HFFc6 (cell line): ENCODE measurements around the gene FBXW8. TPM values are rescaled to one million over a fixed set of nuclear protein-coding genes. Genes with fewer than 3 reads are reported as not detected.

Source experiments
- DNase-seq: peaks from one replicate; pipeline ENCODE4 v3.0.0-alpha.2; 2018
- H3K27ac Mint-ChIP-seq: 2 replicates; pipeline ENCODE4 v1.8.0; 2020; ENCODE audit warnings: mild to moderate bottlenecking, mixed read lengths
- H3K27me3 Mint-ChIP-seq: 2 replicates; pipeline ENCODE4 v1.8.0; 2021; ENCODE audit warnings: mild to moderate bottlenecking, moderate library complexity, mixed read lengths; ENCODE audit not compliant: insufficient read depth
- H3K36me3 Mint-ChIP-seq: 2 replicates; pipeline ENCODE4 v1.8.0; 2021; ENCODE audit warnings: low read depth, mixed read lengths
- H3K4me1 Mint-ChIP-seq: 2 replicates; pipeline ENCODE4 v1.8.0; 2020; ENCODE audit warnings: low read depth, mixed read lengths
- H3K4me3 Mint-ChIP-seq: 2 replicates; pipeline ENCODE4 v1.8.0; 2020; ENCODE audit warnings: mild to moderate bottlenecking, moderate library complexity, mixed read lengths
- H3K9me3 Mint-ChIP-seq: 2 replicates; pipeline ENCODE4 v1.8.0; 2020; ENCODE audit warnings: mild to moderate bottlenecking, mixed read lengths
- CTCF ChIP-seq: fragments of 200-600 bp; sonication (generic); IDR thresholded peaks from 2 replicates; pipeline ENCODE4 v1.5.0; 2021; ENCODE audit warnings: antibody characterized with exemption, mild to moderate bottlenecking
- total RNA-seq, 6 experiments: library from RNA; stranded (reverse); fragmentation: NEBNext Ultra II Directional; extraction: Animal tissue kit (Norgen Biotek cat#: 25700); gene quantifications; 2 replicates in 1 of 6; 3 replicates in 5 of 6; pipeline ENCODE4 v1.2.3, GENCODE V29; 2021

FBXW8 gene
- total RNA-seq, 6 experiments from 2014 or later: 15.3 to 20.5 (median 18.5) TPM

- DNase-seq: no peak
- H3K4me1 Mint-ChIP-seq: no peaks in the 10 kb centered on the region
- H3K36me3 Mint-ChIP-seq: no peaks in the 10 kb centered on the region
- H3K27ac Mint-ChIP-seq: no peak overlapping the region
- no peak for TF ChIP-seq CTCF
- no peak overlapping the region for H3K4me3 Mint-ChIP-seq
- H3K9me3 Mint-ChIP-seq: no peaks in the 10 kb centered on the region
- H3K27me3 Mint-ChIP-seq: peaks cover 45% of the 10 kb centered on the region
Observed at GRCh38 chr12:117069101-117069797, 158.5 kb downstream of the FBXW8 start.

GRCh38 chr12:117069926-117070900, 159.5 kb downstream of the FBXW8 start:
- H3K4me3 Mint-ChIP-seq: no peak overlapping the region
- H3K9me3 Mint-ChIP-seq: no peaks in the 10 kb centered on the region
- no peaks in the 10 kb centered on the region for H3K36me3 Mint-ChIP-seq
- peaks cover 40% of the 10 kb centered on the region for H3K27me3 Mint-ChIP-seq
- no peak for DNase-seq
- no peak for TF ChIP-seq CTCF
- no peak overlapping the region for H3K27ac Mint-ChIP-seq
- H3K4me1 Mint-ChIP-seq: no peaks in the 10 kb centered on the region; the same call in 1 of the 2 replicates

- Mint-ChIP-seq H3K9me3 (no peaks in the 10 kb centered on the region), H3K27ac (no peak overlapping the region), H3K36me3 (no peaks in the 10 kb centered on the region), H3K4me3 (no peak overlapping the region), H3K4me1 (no peaks in the 10 kb centered on the region; the same call in 1 of the 2 replicates), H3K27me3 (peaks cover 34% of the 10 kb centered on the region)
- DNase-seq: no peak
- no peak for TF ChIP-seq CTCF
Observed at GRCh38 chr12:117071009-117071408, 160.3 kb downstream of the FBXW8 start.

GRCh38 chr12:117072106-117072505, 161.4 kb downstream of the FBXW8 start:
- no peak for TF ChIP-seq CTCF
- no peak overlapping the region for H3K4me3 Mint-ChIP-seq
- H3K4me1 Mint-ChIP-seq: no peaks in the 10 kb centered on the region; the same call in none of the 2 replicates
- no peak for DNase-seq
- no peaks in the 10 kb centered on the region for H3K9me3 Mint-ChIP-seq
- no peaks in the 10 kb centered on the region for H3K36me3 Mint-ChIP-seq
- no peak overlapping the region for H3K27ac Mint-ChIP-seq
- H3K27me3 Mint-ChIP-seq: peaks cover 37% of the 10 kb centered on the region

GRCh38 chr12:117072736-117073490, 162.2 kb downstream of the FBXW8 start:
- Mint-ChIP-seq H3K9me3 (no peaks in the 10 kb centered on the region), H3K4me1 (no peaks in the 10 kb centered on the region; the same call in none of the 2 replicates), H3K27me3 (peaks cover 37% of the 10 kb centered on the region), H3K4me3 (no peak overlapping the region), H3K36me3 (no peaks in the 10 kb centered on the region), H3K27ac (no peak overlapping the region)
- TF ChIP-seq CTCF: no peak
- no peak for DNase-seq
